GM18870 (cell line): ENCODE data around the gene SEC23B.
A peak's percentile ranks its signal among the peaks of the same experiment; 100 is the strongest.

Source experiments
- ATAC-seq: cut with Tn5 transposase; IDR thresholded peaks from one replicate; pipeline ENCODE4 v1.9.1; 2021; ENCODE audit warnings: moderate library complexity; ENCODE audit not compliant: unreplicated experiment

Gene SEC23B

GRCh38 chr20:18587665-18588573, 80.2 kb downstream of the SEC23B start, which contains the start of gene DTD1:
DTD1 (plus strand) TSS chr20:18588054; CDS start chr20:18588073, 19 bp downstream.
- peak; percentile 86 for ATAC-seq

DNA sequence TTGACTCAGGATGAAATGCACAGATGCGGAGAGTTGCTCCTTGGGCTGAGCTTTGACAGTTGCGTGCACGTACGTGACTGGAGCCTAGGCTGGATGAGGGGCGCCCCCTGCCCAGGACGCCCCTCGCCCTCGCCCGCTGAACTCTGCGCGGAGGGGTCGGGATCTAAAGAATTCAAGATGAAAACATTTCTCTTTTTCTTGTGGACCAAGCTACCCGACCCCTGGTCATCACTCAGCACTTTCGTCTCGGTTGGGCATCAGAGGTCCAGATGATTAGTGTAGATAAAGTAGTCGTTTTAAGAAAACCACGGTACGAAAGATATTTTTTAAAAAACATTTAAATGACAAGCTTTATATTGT, 80.8 kb downstream of the SEC23B start:
- no peak for ATAC-seq

DNA sequence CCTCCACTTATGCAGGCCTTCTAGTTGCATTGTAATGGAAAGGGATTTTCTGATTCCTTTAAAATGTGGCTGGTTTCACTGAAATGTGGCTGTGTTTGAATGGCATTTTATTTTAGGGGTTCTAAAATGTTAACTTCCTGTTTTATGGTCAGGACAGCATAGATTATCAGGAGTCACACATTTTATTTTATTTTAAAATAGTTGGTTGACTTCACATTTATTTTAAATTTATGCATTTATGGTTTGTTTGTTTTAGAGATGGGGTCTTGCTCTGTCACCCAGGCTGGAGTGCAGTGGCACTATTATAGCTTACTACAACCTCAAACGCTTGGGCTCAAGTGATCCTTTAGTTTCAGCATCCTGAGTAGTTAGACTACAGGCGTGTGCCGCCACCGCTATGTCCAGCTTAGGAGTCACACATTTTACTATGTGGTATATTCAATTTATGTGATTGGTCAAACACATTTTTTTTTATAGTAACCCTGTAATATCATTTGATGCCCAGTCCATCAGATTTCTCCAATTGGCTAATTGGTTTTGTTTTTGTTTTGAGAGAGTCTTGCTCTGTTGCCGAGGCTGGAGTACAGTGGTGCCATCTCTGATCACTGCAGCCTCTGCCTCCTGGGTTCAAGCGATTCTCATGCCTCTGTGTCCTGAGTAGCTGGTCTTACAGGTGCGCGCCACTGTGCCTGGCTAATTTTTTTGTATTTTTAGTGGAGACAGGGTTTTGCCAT, 82.4 kb downstream of the SEC23B start:
- ATAC-seq = no peak

- ATAC-seq = no peak
Measured at GRCh38 chr20:18596270-18596669, 88.5 kb downstream of the SEC23B start.

- ATAC-seq = no peak
Measured at GRCh38 chr20:18609741-18610140, 102.0 kb downstream of the SEC23B start.
